ENCODE measurements around the gene RMND5A.

RMND5A gene

DNA sequence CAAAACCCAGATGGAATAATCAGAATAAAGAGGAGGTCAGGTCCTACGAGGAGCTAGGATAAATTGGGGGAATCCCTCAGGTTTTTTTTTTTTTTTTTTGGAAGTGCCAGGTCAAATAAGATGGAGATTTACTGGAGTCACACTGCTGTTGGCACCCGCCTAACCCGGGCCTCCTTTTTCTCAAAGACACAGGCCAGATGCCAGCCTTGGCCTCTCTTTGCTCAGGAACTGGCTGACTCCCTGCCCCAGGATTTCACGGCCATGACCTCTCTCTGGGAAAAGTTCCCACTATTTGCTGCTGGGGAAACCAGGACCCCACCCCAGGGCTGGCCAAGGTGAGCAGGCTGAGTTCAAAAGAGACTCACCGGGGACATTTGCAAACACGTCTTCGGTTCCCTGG, 68.1 kb downstream of the RMND5A start:
- no peak for TF ChIP-seq ZFX (IDR thresholded peaks at IDR 0.05; ENCODE audit: borderline replicate concordance)
- TF ChIP-seq, protein P1, sequence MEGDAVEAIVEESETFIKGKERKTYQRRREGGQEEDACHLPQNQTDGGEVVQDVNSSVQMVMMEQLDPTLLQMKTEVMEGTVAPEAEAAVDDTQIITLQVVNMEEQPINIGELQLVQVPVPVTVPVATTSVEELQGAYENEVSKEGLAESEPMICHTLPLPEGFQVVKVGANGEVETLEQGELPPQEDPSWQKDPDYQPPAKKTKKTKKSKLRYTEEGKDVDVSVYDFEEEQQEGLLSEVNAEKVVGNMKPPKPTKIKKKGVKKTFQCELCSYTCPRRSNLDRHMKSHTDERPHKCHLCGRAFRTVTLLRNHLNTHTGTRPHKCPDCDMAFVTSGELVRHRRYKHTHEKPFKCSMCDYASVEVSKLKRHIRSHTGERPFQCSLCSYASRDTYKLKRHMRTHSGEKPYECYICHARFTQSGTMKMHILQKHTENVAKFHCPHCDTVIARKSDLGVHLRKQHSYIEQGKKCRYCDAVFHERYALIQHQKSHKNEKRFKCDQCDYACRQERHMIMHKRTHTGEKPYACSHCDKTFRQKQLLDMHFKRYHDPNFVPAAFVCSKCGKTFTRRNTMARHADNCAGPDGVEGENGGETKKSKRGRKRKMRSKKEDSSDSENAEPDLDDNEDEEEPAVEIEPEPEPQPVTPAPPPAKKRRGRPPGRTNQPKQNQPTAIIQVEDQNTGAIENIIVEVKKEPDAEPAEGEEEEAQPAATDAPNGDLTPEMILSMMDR (IDR thresholded peaks at IDR 0.05), result no peak
- no peak overlapping the region for H3K27ac ChIP-seq

DNA sequence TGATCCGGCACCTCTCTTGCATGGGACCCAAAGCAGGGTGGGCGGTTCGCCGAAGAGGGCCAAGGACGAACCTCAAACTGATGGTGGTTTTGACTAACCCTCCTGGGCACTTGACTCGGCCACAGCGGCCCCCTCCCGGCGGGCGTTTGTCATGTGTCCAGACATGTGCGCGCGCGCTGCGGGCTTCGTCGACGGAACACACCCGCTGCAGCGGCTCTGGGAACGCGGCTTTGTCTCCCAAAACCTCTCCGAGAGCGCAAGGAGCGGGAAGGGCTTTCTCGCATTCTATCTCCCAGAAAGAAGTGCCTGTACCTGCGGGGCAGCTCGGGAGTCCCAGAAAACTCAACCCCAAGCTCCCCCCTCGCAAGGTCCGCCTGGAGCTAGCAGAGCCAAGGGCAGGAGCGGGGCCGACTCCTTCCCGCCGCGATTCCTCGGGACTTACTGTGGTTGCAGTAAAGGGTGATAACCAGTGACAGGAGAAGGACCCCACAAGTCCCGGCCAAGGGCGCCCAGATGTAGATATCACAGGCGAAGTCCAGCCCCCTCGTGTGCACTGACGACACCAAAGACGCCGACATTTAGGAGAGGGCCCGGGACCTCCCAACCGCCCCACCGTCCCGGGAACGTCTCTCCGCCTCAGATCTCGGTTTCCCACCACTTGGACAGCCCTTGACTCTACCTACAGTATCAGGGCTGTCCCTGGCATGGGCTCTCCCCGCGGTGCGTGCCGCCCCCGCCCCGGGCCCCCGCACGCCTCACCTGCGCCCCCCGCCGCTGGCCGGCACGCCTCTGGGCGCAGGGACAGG, 69.0 kb downstream of the RMND5A start:
- no peak overlapping the region for H3K27ac ChIP-seq
- TF ChIP-seq ZFX (IDR thresholded peaks at IDR 0.05; ENCODE audit: borderline replicate concordance), result no peak
- TF ChIP-seq, protein P1 (IDR thresholded peaks at IDR 0.05), result no peak

DNA sequence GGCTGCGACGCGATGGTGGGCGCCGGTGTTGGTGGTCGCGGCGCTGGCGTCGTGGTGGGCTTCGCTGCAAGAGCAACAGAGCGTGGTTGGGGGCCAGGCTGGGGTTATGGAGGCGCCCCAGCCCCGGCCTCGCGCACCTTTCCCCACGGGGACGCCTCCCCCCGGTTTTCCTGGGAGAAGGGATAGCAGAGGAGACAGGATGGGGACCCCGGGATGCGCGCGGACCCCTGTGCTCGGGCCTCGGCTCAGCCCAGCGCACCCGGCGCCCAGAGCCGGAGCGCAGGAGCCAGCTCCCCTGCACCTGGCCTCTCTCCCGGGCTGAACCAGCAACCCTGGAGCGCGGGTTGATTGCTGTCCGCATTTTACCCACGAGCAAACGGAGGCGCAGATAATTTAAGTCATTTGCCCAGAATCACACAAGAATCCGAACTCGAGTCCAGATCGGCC, 69.6 kb downstream of the RMND5A start:
- H3K27ac ChIP-seq, result no peak overlapping the region
- TF ChIP-seq ZFX (IDR thresholded peaks at IDR 0.05; ENCODE audit: borderline replicate concordance), result no peak

DNA sequence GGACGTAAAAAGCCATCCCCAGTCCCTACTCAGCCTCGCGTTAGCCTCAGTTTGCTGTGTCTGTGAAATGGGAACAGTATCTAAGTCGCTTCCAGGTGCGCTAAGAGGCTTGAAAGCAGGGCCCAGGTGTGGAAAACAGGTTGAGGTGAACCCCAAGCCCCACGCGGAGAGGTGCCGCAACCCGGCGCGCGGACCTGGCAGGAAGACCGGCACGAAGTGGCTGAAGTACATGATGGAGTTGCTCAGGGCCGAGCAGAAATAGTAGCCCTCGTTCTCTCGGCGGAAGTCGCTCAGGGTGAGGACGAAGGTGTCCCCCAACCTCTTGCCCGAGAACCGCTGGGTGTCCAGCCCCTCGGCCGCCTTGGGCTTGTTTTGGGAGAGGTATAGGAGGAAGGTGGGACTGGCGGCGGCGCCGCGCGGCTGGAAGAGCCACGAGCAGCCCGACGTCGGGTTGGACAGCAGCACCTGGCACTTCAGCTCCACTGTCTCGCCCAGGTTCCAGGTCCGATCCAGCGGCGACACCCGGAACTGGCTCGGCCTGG, 70.1 kb downstream of the RMND5A start:
- TF ChIP-seq, protein P1 (IDR thresholded peaks at IDR 0.05), result no peak
- no peak for TF ChIP-seq ZFX (IDR thresholded peaks at IDR 0.05; ENCODE audit: borderline replicate concordance)
- no peak overlapping the region for H3K27ac ChIP-seq

DNA sequence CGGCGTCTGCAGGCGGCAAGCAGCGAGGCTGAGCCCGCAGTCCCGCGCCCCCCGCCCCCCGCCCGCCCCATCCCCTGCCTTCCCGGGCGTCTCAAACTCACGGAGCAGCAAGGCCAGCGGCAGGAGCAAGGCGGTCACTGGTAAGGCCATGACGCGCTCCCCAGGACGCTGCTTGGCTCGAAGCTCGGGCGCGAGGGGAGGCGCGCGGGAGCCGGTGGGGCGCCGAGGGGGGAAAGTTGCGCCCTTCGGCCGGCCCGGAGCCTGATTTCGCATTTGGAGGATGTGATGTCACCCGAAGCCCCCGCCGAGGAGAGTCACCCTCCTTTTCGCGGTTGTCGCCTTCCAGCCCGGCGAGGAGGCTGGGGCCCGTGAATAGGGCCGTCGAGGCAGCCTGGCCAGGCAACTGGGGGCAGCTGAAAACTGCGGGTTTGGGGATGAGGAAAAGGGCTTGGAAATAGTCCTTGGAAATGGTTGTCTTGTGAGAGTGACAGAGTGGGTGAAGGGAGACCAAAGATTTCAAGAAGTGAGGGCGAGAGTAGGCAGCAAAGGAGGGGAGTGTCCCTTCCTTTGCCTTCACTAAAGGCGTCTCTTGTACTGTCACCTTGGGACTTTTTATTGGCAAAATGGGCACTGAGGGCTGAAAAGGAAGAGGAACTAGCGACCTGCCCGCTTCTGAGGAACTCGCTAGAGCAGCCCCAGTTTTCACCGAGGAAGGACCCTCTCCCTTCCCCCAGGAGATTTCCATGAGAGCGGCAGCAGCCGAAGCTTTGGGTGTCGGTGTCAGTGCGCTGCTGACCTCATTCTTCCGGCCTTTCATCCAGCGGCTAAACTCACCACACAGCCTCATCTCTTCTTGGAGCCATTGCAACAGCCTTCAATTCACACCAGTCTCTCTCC, 70.8 kb downstream of the RMND5A start, which contains the start of gene CD8A:
Gene CD8A (minus strand): TSS at position 238 of the 897 bp plus-strand sequence. CDS start 88 bp downstream, at position 150.
- TF ChIP-seq, protein P1 (IDR thresholded peaks at IDR 0.05), result no peak
- TF ChIP-seq ZFX (IDR thresholded peaks at IDR 0.05; ENCODE audit: borderline replicate concordance), result no peak
- no peak within 1 kb of the TSS for H3K27ac ChIP-seq

DNA sequence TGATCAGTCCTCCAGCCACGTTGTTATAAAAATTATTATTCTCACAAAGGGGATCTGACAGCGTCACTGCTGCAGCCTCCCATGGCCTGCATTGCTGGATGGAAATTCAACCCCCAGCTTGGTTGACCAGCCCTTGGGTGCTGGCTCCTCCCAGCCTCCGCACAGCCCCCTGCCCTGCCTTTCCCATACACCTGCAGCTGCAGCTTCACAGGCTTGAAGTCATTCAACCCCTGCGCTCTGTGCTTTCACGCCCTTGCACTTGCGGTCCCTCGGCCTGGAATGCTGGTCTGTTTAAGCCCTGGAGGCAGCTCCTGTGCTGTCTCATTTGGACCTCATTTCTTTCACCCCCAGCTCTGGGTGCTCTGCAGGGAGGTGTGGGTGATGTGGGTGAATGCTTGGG, 71.5 kb downstream of the RMND5A start:
- TF ChIP-seq ZFX (IDR thresholded peaks at IDR 0.05; ENCODE audit: borderline replicate concordance), result no peak
- TF ChIP-seq, protein P1 (IDR thresholded peaks at IDR 0.05), result no peak
- H3K27ac ChIP-seq, result no peak overlapping the region

DNA sequence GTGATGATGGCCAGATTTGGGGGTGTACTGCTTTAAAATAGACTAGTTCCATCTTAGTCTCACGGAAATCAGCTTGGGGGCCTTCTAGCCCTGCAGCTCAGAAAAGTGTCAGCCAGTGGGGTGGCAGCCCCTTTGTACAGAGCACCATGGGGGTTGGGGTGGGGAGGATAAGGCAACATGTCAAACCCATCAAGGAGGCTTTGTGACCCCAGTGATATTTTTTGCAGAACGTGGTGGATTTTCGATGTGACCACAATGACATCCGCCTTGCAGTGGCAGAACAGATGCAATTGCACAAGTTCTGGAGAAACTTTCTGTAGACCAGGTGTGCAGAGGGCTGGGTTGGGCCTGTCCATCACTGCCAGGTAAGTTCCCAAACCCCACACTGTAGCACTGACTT, 73.7 kb downstream of the RMND5A start:
- H3K27ac ChIP-seq, result no peak overlapping the region
- TF ChIP-seq, protein P1 (IDR thresholded peaks at IDR 0.05), result no peak
- no peak for TF ChIP-seq ZFX (IDR thresholded peaks at IDR 0.05; ENCODE audit: borderline replicate concordance)
